Tibial nerve (tissue), 3 donors: Measurements from ENCODE around the gene UBAP1L.

Experiments used
- CTCF ChIP-seq, 5 experiments: fragments of 200-600 bp in 3 of 5; fragments of 450-650 bp in 2 of 5; sonication (generic) in 3 of 5; IDR thresholded peaks; one replicate each; pipeline ENCODE4 v1.5.1; 2016 to 2019; ENCODE audit warnings: antibody characterized with exemption in 5 of 5, mild to moderate bottlenecking in 3 of 5, moderate library complexity in 2 of 5
- POLR2A ChIP-seq, 2 donors: fragments of 450-650 bp; IDR thresholded peaks; one replicate each; pipeline ENCODE4 v1.6.1; 2017; ENCODE audit warnings: antibody characterized with exemption in 2 of 2, mild to moderate bottlenecking in 2 of 2, moderate library complexity in 2 of 2

GRCh38 chr15:65077981-65078352, 37.0 kb downstream of the UBAP1L start:
- TF ChIP-seq CTCF (IDR thresholded peaks at IDR 0.05), result peak; percentile 30 to 84 (median 60)
- TF ChIP-seq POLR2A (IDR thresholded peaks at IDR 0.05), result no peak
